HUES6 (cell line): ENCODE measurements around the gene KLRC4.
"Not testable (repeated sequence)": the region's sequence is repeated elsewhere in the genome, so short reads cannot be mapped to it uniquely, and the experiment has no call there.

ENCODE experiments used
- H3K27ac ChIP-seq: 2 replicates; pipeline ENCODE4 v1.7.0; 2013; ENCODE audit warnings: low read depth, mild to moderate bottlenecking, low read length, inconsistent platforms
- H3K27me3 ChIP-seq: 2 replicates; pipeline ENCODE4 v1.6.1; 2013; ENCODE audit warnings: low read length; ENCODE audit not compliant: control insufficient read depth, insufficient read depth
- H3K36me3 ChIP-seq: 2 replicates; pipeline ENCODE4 v1.6.1; 2013; ENCODE audit warnings: low read length; ENCODE audit not compliant: control insufficient read depth, insufficient read depth
- H3K4me1 ChIP-seq: 2 replicates; pipeline ENCODE4 v1.6.1; 2013; ENCODE audit warnings: low read length; ENCODE audit not compliant: control insufficient read depth, insufficient read depth
- H3K4me3 ChIP-seq: 2 replicates; pipeline ENCODE4 v1.5.1; 2013; ENCODE audit warnings: low read depth, low read length
- H3K9ac ChIP-seq: one replicate; pipeline ENCODE4 v1.6.1; 2013; ENCODE audit warnings: mild to moderate bottlenecking, low read length
- H3K9me3 ChIP-seq: 2 replicates; pipeline ENCODE4 v1.6.1; 2013; ENCODE audit warnings: low read depth, low read length; ENCODE audit not compliant: control insufficient read depth, insufficient read depth

Gene KLRC4

GRCh38 chr12:10435816-10436215 lies 26.3 kb upstream of the KLRC4 start, which contains the start of gene KLRC2:
Gene KLRC2 (minus strand): TSS chr12:10436010. CDS start chr12:10435986, 24 bp downstream.
- not testable (repeated sequence) for H3K27ac ChIP-seq, H3K9ac ChIP-seq, H3K9me3 ChIP-seq, H3K4me3 ChIP-seq, H3K4me1 ChIP-seq, H3K27me3 ChIP-seq, H3K36me3 ChIP-seq

- H3K9ac ChIP-seq, H3K9me3 ChIP-seq, H3K4me1 ChIP-seq, H3K4me3 ChIP-seq, H3K36me3 ChIP-seq, H3K27me3 ChIP-seq, H3K27ac ChIP-seq: not testable (repeated sequence)
Observed at GRCh38 chr12:10430623-10431022, 21.1 kb upstream of the KLRC4 start.

GRCh38 chr12:10425938-10426337 lies 16.4 kb upstream of the KLRC4 start:
- not testable (repeated sequence) for H3K27ac ChIP-seq, H3K4me3 ChIP-seq, H3K9me3 ChIP-seq, H3K9ac ChIP-seq, H3K4me1 ChIP-seq, H3K36me3 ChIP-seq, H3K27me3 ChIP-seq

- not testable (repeated sequence) for H3K36me3 ChIP-seq, H3K27me3 ChIP-seq
Observed at GRCh38 chr12:10424260-10424899, 14.8 kb upstream of the KLRC4 start.

GRCh38 chr12:10422159-10422558 lies 12.6 kb upstream of the KLRC4 start:
- H3K27ac ChIP-seq, H3K4me3 ChIP-seq, H3K9me3 ChIP-seq, H3K27me3 ChIP-seq, H3K4me1 ChIP-seq, H3K36me3 ChIP-seq, H3K9ac ChIP-seq: not testable (repeated sequence)

More at GRCh38 chr12:10424260-10424899, 14.8 kb upstream of the KLRC4 start:
- not testable (repeated sequence) for H3K9ac ChIP-seq, H3K9me3 ChIP-seq, H3K4me1 ChIP-seq, H3K27ac ChIP-seq, H3K4me3 ChIP-seq

GRCh38 chr12:10420334-10420733 lies 10.8 kb upstream of the KLRC4 start, which contains the start of gene KLRC3:
Gene KLRC3 (minus strand): TSS chr12:10420595. CDS start chr12:10420550, 45 bp downstream.
- H3K27ac ChIP-seq, H3K4me1 ChIP-seq, H3K9ac ChIP-seq, H3K4me3 ChIP-seq, H3K27me3 ChIP-seq, H3K36me3 ChIP-seq, H3K9me3 ChIP-seq: not testable (repeated sequence)

- no peak overlapping the region for H3K9ac ChIP-seq
- no peaks in the 10 kb centered on the region for H3K27me3 ChIP-seq
- H3K9me3 ChIP-seq, result 0 out of 2 replicates have a peak, but pooled peaks cover 6% of the 10 kb centered on the region
- no peak overlapping the region for H3K27ac ChIP-seq
- peaks cover 7% of the 10 kb centered on the region; the same call in 1 of the 2 replicates for H3K4me1 ChIP-seq
- H3K36me3 ChIP-seq, result no peaks in the 10 kb centered on the region
- H3K4me3 ChIP-seq, result no peak overlapping the region
Observed at GRCh38 chr12:10408842-10409241, 715 bp downstream of the KLRC4 start.

GRCh38 chr12:10406725-10407124 lies 2.8 kb downstream of the KLRC4 start:
- no peak overlapping the region for H3K9ac ChIP-seq
- H3K4me3 ChIP-seq, result no peak overlapping the region
- peaks cover 7% of the 10 kb centered on the region; the same call in 1 of the 2 replicates for H3K4me1 ChIP-seq
- no peaks in the 10 kb centered on the region for H3K36me3 ChIP-seq
- no peaks in the 10 kb centered on the region for H3K27me3 ChIP-seq
- H3K27ac ChIP-seq, result no peak overlapping the region
- H3K9me3 ChIP-seq, result 0 out of 2 replicates have a peak, but pooled peaks cover 6% of the 10 kb centered on the region

- no peak overlapping the region for H3K27ac ChIP-seq
- H3K4me1 ChIP-seq, result no peaks in the 10 kb centered on the region
- H3K9me3 ChIP-seq, result 0 out of 2 replicates have a peak, but pooled peaks cover 6% of the 10 kb centered on the region
- no peak overlapping the region for H3K9ac ChIP-seq
- H3K4me3 ChIP-seq, result no peak overlapping the region
- no peaks in the 10 kb centered on the region for H3K27me3 ChIP-seq
- H3K36me3 ChIP-seq, result no peaks in the 10 kb centered on the region
Observed at GRCh38 chr12:10405294-10405693, 4.3 kb downstream of the KLRC4 start.

- Histone ChIP-seq H3K4me3 (no peak overlapping the region), H3K27me3 (no peaks in the 10 kb centered on the region)
Observed at GRCh38 chr12:10404798-10405197, 4.8 kb downstream of the KLRC4 start.

GRCh38 chr12:10400829-10401228 lies 8.7 kb downstream of the KLRC4 start:
- Histone ChIP-seq H3K9me3 (0 out of 2 replicates have a peak, but pooled peaks cover 6% of the 10 kb centered on the region), H3K9ac (no peak overlapping the region), H3K4me1 (peaks cover 5% of the 10 kb centered on the region; the same call in 1 of the 2 replicates), H3K36me3 (no peaks in the 10 kb centered on the region), H3K27ac (no peak overlapping the region), H3K4me3 (no peak overlapping the region), H3K27me3 (no peaks in the 10 kb centered on the region)

More at GRCh38 chr12:10404798-10405197, 4.8 kb downstream of the KLRC4 start:
- Histone ChIP-seq H3K4me1 (no peaks in the 10 kb centered on the region), H3K27ac (no peak overlapping the region), H3K36me3 (no peaks in the 10 kb centered on the region), H3K9ac (no peak overlapping the region), H3K9me3 (0 out of 2 replicates have a peak, but pooled peaks cover 6% of the 10 kb centered on the region)
